ENCODE measurements around the gene AMIGO2.
A peak's percentile ranks its signal among the peaks of the same experiment; 100 is the strongest.
"Not testable (repeated sequence)": the region's sequence is repeated elsewhere in the genome, so short reads cannot be mapped to it uniquely, and the experiment has no call there.

The AMIGO2 gene

DNA sequence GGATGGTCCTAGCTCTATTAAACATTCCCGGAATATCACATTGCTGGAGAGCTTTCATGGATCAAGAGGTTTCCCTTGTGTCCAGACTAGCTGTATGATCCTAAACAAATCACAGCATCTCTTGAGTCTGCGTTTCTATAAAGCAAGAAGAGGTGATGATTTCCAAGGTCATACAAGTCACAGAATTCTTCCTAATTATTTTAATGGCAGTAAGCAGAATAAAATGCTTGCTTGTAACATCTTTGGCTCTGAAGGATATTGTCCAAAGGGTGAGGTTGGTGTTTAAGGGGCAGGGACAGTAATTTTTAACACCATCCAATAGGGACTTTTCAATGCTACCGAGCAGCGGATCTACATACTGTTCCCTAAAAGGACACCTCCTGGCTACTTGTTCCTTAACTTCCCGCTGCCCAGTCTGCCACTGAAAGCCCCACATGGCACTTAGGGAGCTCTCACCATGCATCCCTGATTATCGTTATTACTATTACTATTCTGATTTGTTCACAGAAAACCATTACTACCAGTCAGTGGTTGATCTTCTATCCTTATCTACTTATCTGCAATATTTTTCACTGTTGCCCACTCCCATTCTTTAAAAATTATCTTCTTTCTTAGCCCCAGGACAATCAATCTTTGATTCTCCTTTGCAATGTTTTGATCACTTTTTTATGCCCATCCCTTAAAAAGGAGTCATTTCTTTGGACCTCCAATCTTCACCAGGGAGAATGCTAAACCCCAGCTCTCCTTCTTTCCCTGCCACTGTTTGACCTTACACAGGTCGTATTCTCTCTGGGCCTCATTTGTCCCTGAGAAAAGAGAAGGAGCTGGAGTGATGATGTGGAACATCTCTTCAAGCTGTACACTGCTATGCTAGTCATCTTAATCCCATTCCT, 4.3 kb downstream of the AMIGO2 start:
- DNase-seq (ENCODE audit: low spot score) (peak; percentile 14), FAIRE-seq (no peak)

- DNase-seq (ENCODE audit: low spot score) (no peak), FAIRE-seq (no peak)
Measured at GRCh38 chr12:47074757-47075156, 5.0 kb downstream of the AMIGO2 start.

DNA sequence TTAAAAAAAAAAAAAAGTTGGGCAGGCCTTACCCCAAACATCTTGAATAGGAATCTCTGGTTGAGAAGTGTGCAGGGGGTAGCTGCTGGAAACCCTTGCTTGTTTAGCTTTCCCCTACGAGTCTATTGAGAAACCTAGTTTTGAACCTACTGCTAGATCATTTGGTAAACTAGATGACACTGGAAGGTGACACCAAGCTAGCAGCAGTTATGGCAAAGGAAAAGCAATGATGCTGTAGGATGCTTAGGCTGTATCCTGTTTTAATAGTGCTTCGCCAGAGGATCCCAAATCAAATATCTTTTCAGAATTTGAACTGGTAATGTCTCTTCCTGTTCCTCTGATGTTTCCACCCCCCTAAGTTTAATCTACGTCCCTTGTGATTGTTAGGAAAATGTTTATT, 5.8 kb downstream of the AMIGO2 start:
- no peak for FAIRE-seq

GRCh38 chr12:47071241-47071852, 8.4 kb downstream of the AMIGO2 start:
- DNase-seq (ENCODE audit: low spot score) (peak; percentile 24), FAIRE-seq (no peak)

More for the DNA sequence above, 5.8 kb downstream of the AMIGO2 start:
- DNase-seq (ENCODE audit: low spot score) = no peak

GRCh38 chr12:47070310-47070709, 9.4 kb downstream of the AMIGO2 start:
- FAIRE-seq = no peak

GRCh38 chr12:47068539-47068938, 11.2 kb downstream of the AMIGO2 start:
- DNase-seq (ENCODE audit: low spot score) (no peak), FAIRE-seq (no peak)

More at GRCh38 chr12:47070310-47070709, 9.4 kb downstream of the AMIGO2 start:
- no peak for DNase-seq (ENCODE audit: low spot score)

GRCh38 chr12:47067771-47068431, 11.9 kb downstream of the AMIGO2 start:
- FAIRE-seq = no peak
- DNase-seq (ENCODE audit: low spot score) = no peak

DNA sequence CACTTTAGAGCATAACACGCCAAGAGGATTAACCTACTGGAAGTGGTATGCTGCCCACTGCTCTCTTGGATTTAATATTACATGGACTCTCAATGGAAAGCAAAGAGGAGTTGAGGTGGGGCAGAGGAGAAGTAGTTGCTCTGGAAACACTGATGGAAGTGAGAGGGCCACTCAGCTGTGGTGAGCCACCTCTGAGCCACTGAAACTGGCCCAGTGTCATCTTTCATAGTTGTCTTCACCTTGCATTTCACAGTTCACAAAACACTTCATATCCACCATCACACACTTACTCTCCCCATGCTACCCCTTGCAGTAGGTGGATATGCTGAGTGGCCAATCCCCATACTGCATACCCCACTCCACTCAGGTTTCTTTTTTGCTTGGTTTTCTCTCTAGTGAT, 12.6 kb downstream of the AMIGO2 start:
- no peak for FAIRE-seq
- no peak for DNase-seq (ENCODE audit: low spot score)

GRCh38 chr12:47066278-47067025, 13.3 kb downstream of the AMIGO2 start:
- FAIRE-seq (no peak), DNase-seq (ENCODE audit: low spot score) (no peak)

DNA sequence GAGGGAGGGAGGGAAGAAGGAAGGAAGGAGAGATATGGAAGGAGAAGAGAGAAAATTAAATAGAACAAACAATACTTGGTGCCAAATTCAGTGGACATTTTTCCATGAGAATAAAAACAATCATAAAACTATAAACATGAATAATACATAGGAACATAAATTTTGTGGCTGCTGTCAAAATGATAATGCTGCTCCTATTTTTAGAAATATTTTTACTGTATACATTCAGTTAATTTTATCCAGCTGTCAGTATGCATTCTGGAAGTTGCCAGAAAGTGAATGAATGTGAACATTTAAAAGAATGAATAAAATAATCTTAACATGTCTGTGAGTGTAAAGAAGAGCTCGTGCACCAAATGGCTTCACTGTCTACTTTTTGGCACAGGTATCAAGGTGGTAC, 14.2 kb downstream of the AMIGO2 start:
- FAIRE-seq = no peak
- DNase-seq (ENCODE audit: low spot score) = no peak

- DNase-seq (ENCODE audit: low spot score); FAIRE-seq: not testable (repeated sequence)
Measured at GRCh38 chr12:47058640-47059039, 21.1 kb downstream of the AMIGO2 start.

GRCh38 chr12:47056944-47057343, 22.8 kb downstream of the AMIGO2 start:
- FAIRE-seq; DNase-seq (ENCODE audit: low spot score): not testable (repeated sequence)

- FAIRE-seq; DNase-seq (ENCODE audit: low spot score): not testable (repeated sequence)
Measured at GRCh38 chr12:47055856-47056255, 23.9 kb downstream of the AMIGO2 start.

DNA sequence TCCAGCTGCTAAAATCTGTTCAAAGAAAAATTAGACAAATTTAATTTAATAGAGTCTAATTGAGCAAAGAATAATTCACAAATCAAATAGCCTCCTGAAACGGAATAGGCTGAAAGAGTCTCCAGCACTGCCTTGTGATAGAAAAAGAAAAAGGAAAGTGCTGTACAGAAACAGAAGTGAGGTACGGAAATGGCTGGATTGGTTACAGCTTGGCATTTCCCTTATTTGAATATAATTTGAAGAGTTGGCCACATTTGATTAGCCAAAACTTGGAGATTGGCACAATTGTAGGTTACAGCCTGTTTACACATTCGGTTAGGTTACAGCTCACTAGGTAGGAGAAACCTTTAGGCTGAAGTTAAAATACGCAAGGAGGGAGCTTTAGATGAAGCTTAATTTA, 25.1 kb downstream of the AMIGO2 start:
- FAIRE-seq (no peak), DNase-seq (ENCODE audit: low spot score) (no peak)

DNA sequence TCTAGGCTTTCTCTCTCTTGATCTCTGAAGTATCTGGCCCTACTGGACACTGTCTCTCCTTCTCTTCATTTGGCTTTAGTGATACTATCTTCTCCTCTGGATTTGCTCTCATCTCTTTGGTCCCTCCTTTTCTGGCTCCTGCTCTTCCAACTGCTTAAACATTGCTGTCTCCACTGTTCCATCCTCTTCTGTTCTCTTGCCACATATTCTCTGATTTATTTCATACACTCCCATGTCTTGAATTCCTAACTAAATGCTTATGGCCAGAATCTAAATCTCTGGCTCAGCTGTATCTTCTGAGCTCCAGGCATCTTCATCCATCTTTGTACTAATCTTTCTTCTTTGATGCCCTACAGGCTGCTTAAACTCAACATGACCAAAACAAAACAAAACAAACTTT, 25.8 kb downstream of the AMIGO2 start:
- DNase-seq (ENCODE audit: low spot score) = no peak
- no peak for FAIRE-seq

DNA sequence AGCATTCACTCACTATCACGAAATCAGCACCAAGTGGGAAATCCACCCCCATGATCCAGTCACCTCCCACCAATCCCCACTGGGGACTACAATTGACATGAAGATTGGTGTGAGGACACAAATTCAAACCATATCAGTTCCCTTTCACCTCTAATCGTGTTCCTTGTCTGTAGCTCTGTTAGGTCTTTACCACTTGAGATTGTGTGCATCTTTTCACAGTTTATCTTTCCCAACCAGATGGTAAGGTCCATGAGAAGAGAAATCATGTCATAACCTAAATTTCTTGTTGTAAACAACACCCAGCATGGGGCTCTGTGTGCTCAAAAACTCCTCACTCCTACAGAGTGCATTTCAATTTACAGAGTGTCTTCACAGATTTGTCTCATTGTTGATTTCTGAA, 27.5 kb downstream of the AMIGO2 start:
- FAIRE-seq = no peak
- no peak for DNase-seq (ENCODE audit: low spot score)

- not testable (repeated sequence) for DNase-seq (ENCODE audit: low spot score); FAIRE-seq
Measured at GRCh38 chr12:47051291-47051690, 28.5 kb downstream of the AMIGO2 start.

GRCh38 chr12:47048541-47048940, 31.2 kb downstream of the AMIGO2 start:
- FAIRE-seq = no peak
- no peak for DNase-seq (ENCODE audit: low spot score)

- no peak for FAIRE-seq
- DNase-seq (ENCODE audit: low spot score) = no peak
Measured at GRCh38 chr12:47041327-47041726, 38.4 kb downstream of the AMIGO2 start.

- no peak for FAIRE-seq
- DNase-seq (ENCODE audit: low spot score) = no peak
Measured at GRCh38 chr12:47039756-47040155, 40.0 kb downstream of the AMIGO2 start.

GRCh38 chr12:47039079-47039478, 40.7 kb downstream of the AMIGO2 start:
- DNase-seq (ENCODE audit: low spot score) = no peak
- no peak for FAIRE-seq

All from RCC 7860 (cell line).